Uterus (tissue), 4 donors: Measurements from ENCODE around the gene MFSD11. TPM values are rescaled to one million over a fixed set of nuclear protein-coding genes. Genes with fewer than 3 reads are reported as not detected.

Source experiments
- DNase-seq, 2 donors: peaks; one replicate each; pipeline ENCODE4 v3.0.0-alpha.2; 2019 to 2020
- H3K27ac ChIP-seq, 2 donors: fragments of 200-600 bp; sonication (generic); 1 replicate in 1 of 2; 2 replicates in 1 of 2; pipeline ENCODE4 v1.5.1; 2016 to 2018
- H3K27me3 ChIP-seq, 2 donors: fragments of 200-600 bp; sonication (generic); one replicate each; pipeline ENCODE4 v1.5.1; 2018 to 2019; ENCODE audit warnings: control low read depth in 1 of 2
- H3K36me3 ChIP-seq, 2 donors: fragments of 200-600 bp; sonication (generic); one replicate each; pipeline ENCODE4 v1.5.1; 2019; ENCODE audit warnings: control low read depth in 1 of 2
- H3K4me1 ChIP-seq, 2 donors: fragments of 200-600 bp; sonication (generic); one replicate each; pipeline ENCODE4 v1.5.1; 2018 to 2019; ENCODE audit warnings: control low read depth in 1 of 2
- H3K4me3 ChIP-seq, 2 donors: fragments of 200-600 bp; sonication (generic); 1 replicate in 1 of 2; 2 replicates in 1 of 2; pipeline ENCODE4 v1.5.1; 2018 to 2019; ENCODE audit warnings: mild to moderate bottlenecking in 1 of 2
- H3K9me3 ChIP-seq, 2 donors: fragments of 200-600 bp; sonication (generic); one replicate each; pipeline ENCODE4 v1.5.1; 2019; ENCODE audit warnings: control low read depth in 1 of 2
- POLR2A ChIP-seq, 2 donors: fragments of 450-650 bp; IDR thresholded peaks; one replicate each; pipeline ENCODE4 v1.6.1; 2016; ENCODE audit warnings: antibody characterized with exemption in 2 of 2, mild to moderate bottlenecking in 1 of 2, moderate library complexity in 1 of 2
- intact Hi-C: fragments of 100-400 bp; cut with DNase I; formaldehyde crosslinking; loops from one replicate; pipeline ENCODE4 v1.15.1; 2023; ENCODE audit warnings: low total_unique reads
- microRNA counts, 2 donors: library from miRNA; unstranded; fragments of <30 nt; microRNA quantifications; one replicate each; lab custom pipeline; 2016 to 2017
- microRNA-seq: library from miRNA; unstranded; fragments of <30 nt; microRNA quantifications from one replicate; pipeline ENCODE4, GENCODE V29; 2016; ENCODE audit warnings: borderline microRNAs expressed, borderline replicate concordance
- small RNA-seq: library from RNA; depleted of rRNA; stranded (forward); fragments of <200 nt; gene quantifications from one replicate; pipeline ENCODE3, GENCODE V24; 2016
- total RNA-seq, 4 donors: library from RNA; depleted of rRNA in 3 of 4; stranded (reverse); fragments of >200 nt in 3 of 4; gene quantifications; one replicate each; pipeline versions ENCODE4 v1.1.0 to v1.2.4, GENCODE V29; 2014 to 2023
- TF ChIP-seq, protein P1 (sequence below), 4 experiments: fragments of 200-600 bp in 2 of 4; fragments of 450-650 bp in 2 of 4; sonication (generic) in 2 of 4; IDR thresholded peaks; one replicate each; pipeline ENCODE4 v1.5.1; 2016 to 2019; ENCODE audit warnings: antibody characterized with exemption in 4 of 4, mild to moderate bottlenecking in 2 of 4, moderate library complexity in 1 of 4
- donor health status: DM: yes; HTN: yes; CAD: no.

Gene MFSD11
- total RNA-seq, 4 donors from 2014 or later: 32.0 to 69.2 (median 45.2) TPM

GRCh38 chr17:76826330-76827068, 88.6 kb downstream of the MFSD11 start:
- no peak overlapping the region for H3K4me3 ChIP-seq
- H3K27me3 ChIP-seq: no peaks in the 10 kb centered on the region
- H3K9me3 ChIP-seq: no peaks in the 10 kb centered on the region
- no peaks in the 10 kb centered on the region for H3K36me3 ChIP-seq
- no peak overlapping the region for H3K27ac ChIP-seq
- no peak for TF ChIP-seq POLR2A (IDR thresholded peaks at IDR 0.05)
- TF ChIP-seq, protein P1, sequence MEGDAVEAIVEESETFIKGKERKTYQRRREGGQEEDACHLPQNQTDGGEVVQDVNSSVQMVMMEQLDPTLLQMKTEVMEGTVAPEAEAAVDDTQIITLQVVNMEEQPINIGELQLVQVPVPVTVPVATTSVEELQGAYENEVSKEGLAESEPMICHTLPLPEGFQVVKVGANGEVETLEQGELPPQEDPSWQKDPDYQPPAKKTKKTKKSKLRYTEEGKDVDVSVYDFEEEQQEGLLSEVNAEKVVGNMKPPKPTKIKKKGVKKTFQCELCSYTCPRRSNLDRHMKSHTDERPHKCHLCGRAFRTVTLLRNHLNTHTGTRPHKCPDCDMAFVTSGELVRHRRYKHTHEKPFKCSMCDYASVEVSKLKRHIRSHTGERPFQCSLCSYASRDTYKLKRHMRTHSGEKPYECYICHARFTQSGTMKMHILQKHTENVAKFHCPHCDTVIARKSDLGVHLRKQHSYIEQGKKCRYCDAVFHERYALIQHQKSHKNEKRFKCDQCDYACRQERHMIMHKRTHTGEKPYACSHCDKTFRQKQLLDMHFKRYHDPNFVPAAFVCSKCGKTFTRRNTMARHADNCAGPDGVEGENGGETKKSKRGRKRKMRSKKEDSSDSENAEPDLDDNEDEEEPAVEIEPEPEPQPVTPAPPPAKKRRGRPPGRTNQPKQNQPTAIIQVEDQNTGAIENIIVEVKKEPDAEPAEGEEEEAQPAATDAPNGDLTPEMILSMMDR (IDR thresholded peaks at IDR 0.05): no peak
- intact Hi-C loops: no loop called here
- H3K4me1 ChIP-seq: no peaks in the 10 kb centered on the region
- DNase-seq: no peak

GRCh38 chr17:76827736-76828135, 89.8 kb downstream of the MFSD11 start:
- intact Hi-C loops: no loop called here
- H3K27ac ChIP-seq: no peak overlapping the region
- H3K27me3 ChIP-seq: no peaks in the 10 kb centered on the region
- H3K4me1 ChIP-seq: no peaks in the 10 kb centered on the region
- no peaks in the 10 kb centered on the region for H3K36me3 ChIP-seq
- H3K9me3 ChIP-seq: no peaks in the 10 kb centered on the region
- DNase-seq: no peak
- TF ChIP-seq, protein P1 (IDR thresholded peaks at IDR 0.05): no peak
- no peak for TF ChIP-seq POLR2A (IDR thresholded peaks at IDR 0.05)
- H3K4me3 ChIP-seq: no peak overlapping the region

MicroRNAs within 50 kb of the gene (microRNA counts, 767-probe panel; counts per million panel counts)
- 0 counts per million in 2 donors for microRNA hsa-miR-636 (lab: Ali Mortazavi, UCI)

Small RNAs within 50 kb of the gene (microRNA-seq; reads per million reads assigned to microRNA genes)
- gene MIR636: not detected

Small RNAs within 50 kb of the gene (small RNA-seq; reads per million reads assigned to genes)
- not detected for gene AC005837.3
- gene RF02271: not detected
- not detected for gene RNU6-97P
- gene RNY4P36: not detected

Other genes starting within 250 kb of the MFSD11 start
- 10 to 100 TPM in 2 of 4 donors, 1 to 10 TPM in 2; 3.8 to 26.1 (median 8.4) TPM for gene RHBDF2, start 236.7 kb upstream of the MFSD11 start, total RNA-seq
- gene CYGB, start 200.4 kb upstream of the MFSD11 start, total RNA-seq: 10 to 100 TPM in 2 of 4 donors, 1 to 10 TPM in 2; 7.8 to 33.2 (median 19.8) TPM
- 10 to 100 TPM in 1 of 4 donors, under 1 TPM in 2, not detected in 1; 0.26 to 13.4 (median 0.69) TPM for gene PRCD, start 198.1 kb upstream of the MFSD11 start, total RNA-seq
- 1 to 10 TPM in 2 of 4 donors, under 1 TPM in 1, not detected in 1; 0.59 to 9.5 (median 5.3) TPM for gene ST6GALNAC2, start 152.3 kb upstream of the MFSD11 start, total RNA-seq
- gene ST6GALNAC1, start 94.4 kb upstream of the MFSD11 start, total RNA-seq: 10 to 100 TPM in 1 of 4 donors, 1 to 10 TPM in 3; 1.5 to 11.8 (median 3.2) TPM
- gene MXRA7, start 27.2 kb upstream of the MFSD11 start, total RNA-seq: 100 to 1,000 TPM; 174 to 250 (median 197) TPM
- 10 to 100 TPM in 3 of 4 donors, 1 to 10 TPM in 1; 5.9 to 40.8 (median 21.2) TPM for gene JMJD6, start 11.5 kb upstream of the MFSD11 start, total RNA-seq
- gene METTL23, start 11.3 kb upstream of the MFSD11 start, total RNA-seq: 10 to 100 TPM; 13.8 to 32.5 (median 21.6) TPM
- gene SRSF2, start 788 bp upstream of the MFSD11 start, total RNA-seq: 100 to 1,000 TPM; 127 to 753 (median 167) TPM
- gene MGAT5B, start 130.3 kb downstream of the MFSD11 start, total RNA-seq: 1 to 10 TPM in 2 of 4 donors, under 1 TPM in 1, not detected in 1; 0.59 to 3.3 (median 1.5) TPM